Measurements from ENCODE around the gene LYRM4.

Gene LYRM4

GRCh38 chr6:5223309-5223708 is 37.4 kb downstream of the LYRM4 start:
- H3K9me3 ChIP-seq (ENCODE audit: low read length): no peaks in the 10 kb centered on the region
- H2AFZ ChIP-seq (ENCODE audit: low read length): no peak overlapping the region
- H3K36me3 ChIP-seq (ENCODE audit: insufficient read depth, low read length): no peaks in the 10 kb centered on the region
- no peaks in the 10 kb centered on the region for H3K9me2 ChIP-seq (ENCODE audit: low read depth, low read length)
- H4K20me1 ChIP-seq (ENCODE audit: insufficient read depth, low read length): no peaks in the 10 kb centered on the region
- TF ChIP-seq CTCF (IDR thresholded peaks at IDR 0.05; ENCODE audit: low read length) (no peak), EZH2 (IDR thresholded peaks at IDR 0.05; ENCODE audit: borderline replicate concordance, low read length) (no peak)
- no peaks in the 10 kb centered on the region for H3K27me3 ChIP-seq (ENCODE audit: insufficient read depth, low read length)
- H3K4me2 ChIP-seq (ENCODE audit: low read length): no peak overlapping the region
- no peaks in the 10 kb centered on the region for H3K4me1 ChIP-seq (ENCODE audit: insufficient read depth, low read length, severe bottlenecking)
- H3K9ac ChIP-seq (ENCODE audit: low read length): no peak overlapping the region
- H3K79me2 ChIP-seq (ENCODE audit: insufficient read depth, low read length): no peaks in the 10 kb centered on the region
- no peak overlapping the region for H3K27ac ChIP-seq (ENCODE audit: low read depth, low read length, poor library complexity, severe bottlenecking)
- no peak overlapping the region for H3K4me3 ChIP-seq (ENCODE audit: low read depth, low read length, poor library complexity, severe bottlenecking)
- no peaks in the 10 kb centered on the region for H3F3A ChIP-seq (ENCODE audit: insufficient read depth, low read length)

- H2AFZ ChIP-seq (ENCODE audit: low read length): no peak overlapping the region
Measured at GRCh38 chr6:5220443-5220842, 40.3 kb downstream of the LYRM4 start.

GRCh38 chr6:5219011-5219691 is 41.6 kb downstream of the LYRM4 start:
- no peak overlapping the region for H3K9ac ChIP-seq (ENCODE audit: low read length)
- no peak overlapping the region for H3K4me2 ChIP-seq (ENCODE audit: low read length)
- no peak overlapping the region for H3K4me3 ChIP-seq (ENCODE audit: low read depth, low read length, poor library complexity, severe bottlenecking)
- H3K27ac ChIP-seq (ENCODE audit: low read depth, low read length, poor library complexity, severe bottlenecking): no peak overlapping the region
- no peak for TF ChIP-seq CTCF (IDR thresholded peaks at IDR 0.05; ENCODE audit: low read length)
- TF ChIP-seq EZH2 (IDR thresholded peaks at IDR 0.05; ENCODE audit: borderline replicate concordance, low read length): no peak
- no peaks in the 10 kb centered on the region for H3F3A ChIP-seq (ENCODE audit: insufficient read depth, low read length)
- no peaks in the 10 kb centered on the region for H3K9me3 ChIP-seq (ENCODE audit: low read length)
- H3K4me1 ChIP-seq (ENCODE audit: insufficient read depth, low read length, severe bottlenecking): peaks cover 9% of the 10 kb centered on the region
- no peaks in the 10 kb centered on the region for H3K79me2 ChIP-seq (ENCODE audit: insufficient read depth, low read length)
- H3K9me2 ChIP-seq (ENCODE audit: low read depth, low read length): no peaks in the 10 kb centered on the region
- H3K36me3 ChIP-seq (ENCODE audit: insufficient read depth, low read length): no peaks in the 10 kb centered on the region
- no peaks in the 10 kb centered on the region for H3K27me3 ChIP-seq (ENCODE audit: insufficient read depth, low read length)
- H4K20me1 ChIP-seq (ENCODE audit: insufficient read depth, low read length): no peaks in the 10 kb centered on the region
- H2AFZ ChIP-seq (ENCODE audit: low read length): no peak overlapping the region

More at GRCh38 chr6:5220443-5220842, 40.3 kb downstream of the LYRM4 start:
- Histone ChIP-seq H3K27me3 (ENCODE audit: insufficient read depth, low read length) (no peaks in the 10 kb centered on the region), H3F3A (ENCODE audit: insufficient read depth, low read length) (no peaks in the 10 kb centered on the region), H3K9me2 (ENCODE audit: low read depth, low read length) (no peaks in the 10 kb centered on the region), H3K27ac (ENCODE audit: low read depth, low read length, poor library complexity, severe bottlenecking) (no peak overlapping the region), H3K9me3 (ENCODE audit: low read length) (no peaks in the 10 kb centered on the region), H3K36me3 (ENCODE audit: insufficient read depth, low read length) (no peaks in the 10 kb centered on the region), H3K79me2 (ENCODE audit: insufficient read depth, low read length) (no peaks in the 10 kb centered on the region), H3K9ac (ENCODE audit: low read length) (no peak overlapping the region), H4K20me1 (ENCODE audit: insufficient read depth, low read length) (no peaks in the 10 kb centered on the region), H3K4me3 (ENCODE audit: low read depth, low read length, poor library complexity, severe bottlenecking) (no peak overlapping the region), H3K4me1 (ENCODE audit: insufficient read depth, low read length, severe bottlenecking) (peaks cover 3% of the 10 kb centered on the region), H3K4me2 (ENCODE audit: low read length) (no peak overlapping the region)
- TF ChIP-seq EZH2 (IDR thresholded peaks at IDR 0.05; ENCODE audit: borderline replicate concordance, low read length): no peak
- TF ChIP-seq CTCF (IDR thresholded peaks at IDR 0.05; ENCODE audit: low read length): no peak

Measured in OCI-LY1 (cell line).